ENCODE data around the gene DLG5. TPM values are rescaled to one million over a fixed set of nuclear protein-coding genes. Genes with fewer than 3 reads are reported as not detected.

The DLG5 gene
- total RNA-seq, 1 experiment from 2014 or later = 81.7 TPM

GRCh38 chr10:77944519-77944918 is 18.0 kb upstream of the DLG5 start:
- TF ChIP-seq CTCF (conservative IDR thresholded peaks at IDR 0.05) (no peak), EZH2 (IDR thresholded peaks at IDR 0.05; ENCODE audit: low read depth) (no peak)
- H3K9me2 ChIP-seq (ENCODE audit: insufficient read depth) = no peaks in the 10 kb centered on the region
- H2AFZ ChIP-seq = no peak overlapping the region
- ChIA-PET POLR2A (ENCODE audit: unreplicated experiment) (interaction anchor here (0.5 kb wide), 1 partner anchor 40 kb away, joined by 4 read pairs; no protein-coding TSS in a partner anchor), CTCF (interaction anchor here (0.6 kb wide), 1 partner anchor 35 kb away, joined by 4 read pairs; no protein-coding TSS in a partner anchor)
- intact Hi-C loops (cut with micrococcal nuclease; ENCODE audit: unreplicated experiment) = loop anchor here (5.0 kb wide), 1 partner anchor 57 kb away; no protein-coding TSS in a partner anchor
- H3K4me1 ChIP-seq (replicated peaks; ENCODE audit: insufficient read depth) = peaks cover 70% of the 10 kb centered on the region
- peak; percentile 55 to 99 for DNase-seq
- H3K4me3 ChIP-seq = no peak overlapping the region
- peaks cover 58% of the 10 kb centered on the region for H3F3A ChIP-seq (ENCODE audit: insufficient read depth, low read depth)
- no peaks in the 10 kb centered on the region for H3K79me2 ChIP-seq (ENCODE audit: low read depth)
- BruUV-seq (replicated peaks) = no TSS peak
- peak overlapping the region; percentile 92 for H3K27ac ChIP-seq
- peak overlapping the region; percentile 66 for H3K4me2 ChIP-seq
- H3K27me3 ChIP-seq (ENCODE audit: insufficient read depth, low read depth) = no peaks in the 10 kb centered on the region
- no peaks in the 10 kb centered on the region for H3K9me3 ChIP-seq (ENCODE audit: insufficient read depth, low read depth)
- H3K36me3 ChIP-seq (ENCODE audit: low read depth) = no peaks in the 10 kb centered on the region
- H4K20me1 ChIP-seq (ENCODE audit: insufficient read depth) = no peaks in the 10 kb centered on the region

GRCh38 chr10:77943121-77943901 is 16.8 kb upstream of the DLG5 start:
- ChIA-PET POLR2A (ENCODE audit: unreplicated experiment) (interaction anchor here (0.6 kb wide), 2 partner anchors 83 to 94 kb away, joined by 6 to 28 read pairs; no protein-coding TSS in a partner anchor), CTCF (no interaction called here)
- no peaks in the 10 kb centered on the region for H3K9me2 ChIP-seq (ENCODE audit: insufficient read depth)
- no peaks in the 10 kb centered on the region for H3K36me3 ChIP-seq (ENCODE audit: low read depth)
- H3K9me3 ChIP-seq (ENCODE audit: insufficient read depth, low read depth) = no peaks in the 10 kb centered on the region
- intact Hi-C loops (cut with micrococcal nuclease; ENCODE audit: unreplicated experiment) = loop anchor here (1.0 to 5.0 kb wide), 2 partner anchors 56 to 97 kb away; no protein-coding TSS in a partner anchor
- no peaks in the 10 kb centered on the region for H3K27me3 ChIP-seq (ENCODE audit: insufficient read depth, low read depth)
- H3K4me3 ChIP-seq = no peak overlapping the region; the same call in 1 of the 2 replicates
- BruUV-seq (replicated peaks) = no TSS peak
- no peaks in the 10 kb centered on the region for H3K79me2 ChIP-seq (ENCODE audit: low read depth)
- H2AFZ ChIP-seq = no peak overlapping the region
- peak overlapping the region; percentile 66 for H3K4me2 ChIP-seq
- peaks cover 48% of the 10 kb centered on the region for H3F3A ChIP-seq (ENCODE audit: insufficient read depth, low read depth)
- peak overlapping the region; percentile 92 for H3K27ac ChIP-seq
- no peak for TF ChIP-seq EZH2 (IDR thresholded peaks at IDR 0.05; ENCODE audit: low read depth)
- no peak for TF ChIP-seq CTCF (conservative IDR thresholded peaks at IDR 0.05)
- peaks cover 60% of the 10 kb centered on the region for H3K4me1 ChIP-seq (replicated peaks; ENCODE audit: insufficient read depth)
- no peaks in the 10 kb centered on the region for H4K20me1 ChIP-seq (ENCODE audit: insufficient read depth)
- peak; percentile 80 to 94 for DNase-seq

GRCh38 chr10:77941790-77942189 is 15.2 kb upstream of the DLG5 start:
- H3K36me3 ChIP-seq (ENCODE audit: low read depth) = no peaks in the 10 kb centered on the region
- peaks cover 56% of the 10 kb centered on the region for H3K4me1 ChIP-seq (replicated peaks; ENCODE audit: insufficient read depth)
- no peaks in the 10 kb centered on the region for H3K27me3 ChIP-seq (ENCODE audit: insufficient read depth, low read depth)
- no peak overlapping the region for H2AFZ ChIP-seq
- no TSS peak for BruUV-seq (replicated peaks)
- TF ChIP-seq EZH2 (IDR thresholded peaks at IDR 0.05; ENCODE audit: low read depth) = no peak
- TF ChIP-seq CTCF (conservative IDR thresholded peaks at IDR 0.05) = no peak
- no peak overlapping the region for H3K4me2 ChIP-seq
- H3K9me2 ChIP-seq (ENCODE audit: insufficient read depth) = no peaks in the 10 kb centered on the region
- ChIA-PET POLR2A (ENCODE audit: unreplicated experiment) (no interaction called here), CTCF (interaction anchor here (0.7 kb wide), 1 partner anchor 984 kb away, joined by 7 read pairs; no protein-coding TSS in a partner anchor)
- H3K79me2 ChIP-seq (ENCODE audit: low read depth) = no peaks in the 10 kb centered on the region
- H3K9me3 ChIP-seq (ENCODE audit: insufficient read depth, low read depth) = no peaks in the 10 kb centered on the region
- H3K27ac ChIP-seq = no peak overlapping the region
- intact Hi-C loops (cut with micrococcal nuclease; ENCODE audit: unreplicated experiment) = loop anchor here (5.0 kb wide), 1 partner anchor 54 kb away; no protein-coding TSS in a partner anchor
- H3F3A ChIP-seq (ENCODE audit: insufficient read depth, low read depth) = peaks cover 48% of the 10 kb centered on the region
- DNase-seq = no peak
- no peaks in the 10 kb centered on the region for H4K20me1 ChIP-seq (ENCODE audit: insufficient read depth)
- no peak overlapping the region for H3K4me3 ChIP-seq

All from PC-9 (cell line).